ENCODE data around the gene CDH8. TPM values are rescaled to one million over a fixed set of nuclear protein-coding genes. Genes with fewer than 3 reads are reported as not detected.

Gene CDH8
- total and polyA plus RNA-seq, 2 of the 4 experiments (the other 2 are of a cell fraction) = not detected

DNA sequence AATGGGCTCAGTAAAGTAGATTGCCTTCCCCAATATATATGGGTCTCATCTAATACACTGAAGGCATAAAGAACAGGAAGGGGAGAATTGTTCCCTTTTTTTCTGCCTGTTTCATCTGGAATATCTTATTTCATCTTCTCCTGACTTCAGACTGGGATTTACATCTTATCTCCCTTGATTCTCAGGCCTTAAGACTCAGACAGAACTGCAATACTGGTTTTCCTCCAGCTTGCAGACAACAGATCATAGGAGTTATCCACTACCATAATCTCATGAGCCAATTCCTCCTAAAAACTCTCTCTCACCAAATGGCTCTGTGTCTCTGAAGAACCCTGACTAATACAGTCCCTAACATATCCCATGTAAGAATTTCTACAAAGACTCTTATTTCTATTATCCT is 390.7 kb downstream of the CDH8 start:
- no peak overlapping the region for H4K8ac ChIP-seq (ENCODE audit: low read depth in 2 of 2, low read length in 2 of 2)
- H3K9me1 ChIP-seq (ENCODE audit: insufficient read depth, low read length) = no peaks in the 10 kb centered on the region
- no peaks in the 10 kb centered on the region for H3K79me1 ChIP-seq (ENCODE audit: low read depth in 1 of 2, low read length in 2 of 2)
- H3K4me1 ChIP-seq (ENCODE audit: control insufficient read depth, insufficient read depth, low read length) = no peaks in the 10 kb centered on the region
- no peak overlapping the region for H3K9ac ChIP-seq (ENCODE audit: low read depth, low read length)
- in situ Hi-C loops (cut with MboI; ENCODE audit: low sequenced_read_pairs) (no loop called here), intact Hi-C loops (cut with micrococcal nuclease) (no loop called here), dilution Hi-C loops (cut with HindIII; ENCODE audit: low sequenced_read_pairs, unreplicated experiment) (no loop called here)
- no peaks in the 10 kb centered on the region for H3K27me3 ChIP-seq (ENCODE audit: control insufficient read depth, insufficient read depth, low read length)
- H2AK5ac ChIP-seq (ENCODE audit: low read depth, low read length) = no peak overlapping the region
- CTCF ChIA-PET = no interaction called here
- BruUV-seq (replicated peaks) = no TSS peak
- no peak overlapping the region for H2BK15ac ChIP-seq (ENCODE audit: low read depth, low read length)
- H3K23ac ChIP-seq (ENCODE audit: low read depth, low read length) = no peak overlapping the region
- no peaks in the 10 kb centered on the region for H3K9me3 ChIP-seq (ENCODE audit: control insufficient read depth, insufficient read depth, low read length)
- H4K5ac ChIP-seq (ENCODE audit: low read depth, low read length) = no peak overlapping the region
- no peak overlapping the region for H3K27ac ChIP-seq (ENCODE audit: insufficient read depth, low read length)
- no peak for TF ChIP-seq NFE2L2 (IDR thresholded peaks at IDR 0.05; ENCODE audit: low read depth, low read length)
- TF ChIP-seq MXI1 (IDR thresholded peaks at IDR 0.05; ENCODE audit: borderline replicate concordance, low read depth, low read length) = no peak
- TF ChIP-seq MAZ (IDR thresholded peaks at IDR 0.05; ENCODE audit: borderline replicate concordance, low read depth, low read length) = no peak
- no peak for TF ChIP-seq RFX5 (IDR thresholded peaks at IDR 0.05; ENCODE audit: low read depth, low read length)
- no peak for TF ChIP-seq SMC3 (IDR thresholded peaks at IDR 0.05; ENCODE audit: low read depth, low read length)
- TF ChIP-seq RAD21 (IDR thresholded peaks at IDR 0.05; ENCODE audit: low read length) = no peak
- TF ChIP-seq FOS (IDR thresholded peaks at IDR 0.05; ENCODE audit: low read depth, low read length) = no peak
- no peak for TF ChIP-seq MAFK (IDR thresholded peaks at IDR 0.05; ENCODE audit: low read depth, low read length)
- TF ChIP-seq, protein P1, sequence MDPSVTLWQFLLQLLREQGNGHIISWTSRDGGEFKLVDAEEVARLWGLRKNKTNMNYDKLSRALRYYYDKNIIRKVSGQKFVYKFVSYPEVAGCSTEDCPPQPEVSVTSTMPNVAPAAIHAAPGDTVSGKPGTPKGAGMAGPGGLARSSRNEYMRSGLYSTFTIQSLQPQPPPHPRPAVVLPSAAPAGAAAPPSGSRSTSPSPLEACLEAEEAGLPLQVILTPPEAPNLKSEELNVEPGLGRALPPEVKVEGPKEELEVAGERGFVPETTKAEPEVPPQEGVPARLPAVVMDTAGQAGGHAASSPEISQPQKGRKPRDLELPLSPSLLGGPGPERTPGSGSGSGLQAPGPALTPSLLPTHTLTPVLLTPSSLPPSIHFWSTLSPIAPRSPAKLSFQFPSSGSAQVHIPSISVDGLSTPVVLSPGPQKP (IDR thresholded peaks at IDR 0.05; ENCODE audit: borderline replicate concordance, low read depth, low read length) = no peak
- no peak for TF ChIP-seq BHLHE40 (IDR thresholded peaks at IDR 0.05; ENCODE audit: low read depth, low read length)
- TF ChIP-seq CHD1 (IDR thresholded peaks at IDR 0.05; ENCODE audit: low read depth, low read length) = no peak
- TF ChIP-seq, protein P2, sequence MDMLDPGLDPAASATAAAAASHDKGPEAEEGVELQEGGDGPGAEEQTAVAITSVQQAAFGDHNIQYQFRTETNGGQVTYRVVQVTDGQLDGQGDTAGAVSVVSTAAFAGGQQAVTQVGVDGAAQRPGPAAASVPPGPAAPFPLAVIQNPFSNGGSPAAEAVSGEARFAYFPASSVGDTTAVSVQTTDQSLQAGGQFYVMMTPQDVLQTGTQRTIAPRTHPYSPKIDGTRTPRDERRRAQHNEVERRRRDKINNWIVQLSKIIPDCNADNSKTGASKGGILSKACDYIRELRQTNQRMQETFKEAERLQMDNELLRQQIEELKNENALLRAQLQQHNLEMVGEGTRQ (IDR thresholded peaks at IDR 0.05; ENCODE audit: low read depth, low read length) = no peak
- no peak for TF ChIP-seq POLR2A (IDR thresholded peaks at IDR 0.05; ENCODE audit: low read depth, low read length)
- TF ChIP-seq CEBPB (IDR thresholded peaks at IDR 0.05; ENCODE audit: low read depth, low read length) = no peak
- TF ChIP-seq, protein P3, sequence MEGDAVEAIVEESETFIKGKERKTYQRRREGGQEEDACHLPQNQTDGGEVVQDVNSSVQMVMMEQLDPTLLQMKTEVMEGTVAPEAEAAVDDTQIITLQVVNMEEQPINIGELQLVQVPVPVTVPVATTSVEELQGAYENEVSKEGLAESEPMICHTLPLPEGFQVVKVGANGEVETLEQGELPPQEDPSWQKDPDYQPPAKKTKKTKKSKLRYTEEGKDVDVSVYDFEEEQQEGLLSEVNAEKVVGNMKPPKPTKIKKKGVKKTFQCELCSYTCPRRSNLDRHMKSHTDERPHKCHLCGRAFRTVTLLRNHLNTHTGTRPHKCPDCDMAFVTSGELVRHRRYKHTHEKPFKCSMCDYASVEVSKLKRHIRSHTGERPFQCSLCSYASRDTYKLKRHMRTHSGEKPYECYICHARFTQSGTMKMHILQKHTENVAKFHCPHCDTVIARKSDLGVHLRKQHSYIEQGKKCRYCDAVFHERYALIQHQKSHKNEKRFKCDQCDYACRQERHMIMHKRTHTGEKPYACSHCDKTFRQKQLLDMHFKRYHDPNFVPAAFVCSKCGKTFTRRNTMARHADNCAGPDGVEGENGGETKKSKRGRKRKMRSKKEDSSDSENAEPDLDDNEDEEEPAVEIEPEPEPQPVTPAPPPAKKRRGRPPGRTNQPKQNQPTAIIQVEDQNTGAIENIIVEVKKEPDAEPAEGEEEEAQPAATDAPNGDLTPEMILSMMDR (conservative IDR thresholded peaks at IDR 0.05; ENCODE audit: low read depth, low read length) = no peak
- no peak for TF ChIP-seq RCOR1 (IDR thresholded peaks at IDR 0.05; ENCODE audit: insufficient replicate concordance, low read length)
- POLR2A ChIA-PET (ENCODE audit: unreplicated experiment) = no interaction called here
- H3K18ac ChIP-seq (ENCODE audit: low read depth, low read length) = no peak overlapping the region
- H2BK20ac ChIP-seq (ENCODE audit: low read depth, low read length) = no peak overlapping the region
- H3K36me3 ChIP-seq (ENCODE audit: control insufficient read depth, insufficient read depth, low read length) = no peaks in the 10 kb centered on the region
- H2AK9ac ChIP-seq (replicated peaks; ENCODE audit: low read depth, low read length, poor library complexity) = no peak overlapping the region
- no peak overlapping the region for H3K14ac ChIP-seq (replicated peaks; ENCODE audit: low read depth, low read length)
- DNase-seq (no peak), ATAC-seq (ENCODE audit: low read depth) (no peak)
- no peak overlapping the region for H2BK5ac ChIP-seq (ENCODE audit: low read depth, low read length, poor library complexity, severe bottlenecking)
- no peak overlapping the region for H4K91ac ChIP-seq (ENCODE audit: insufficient read depth, low read depth, low read length)
- H4K20me1 ChIP-seq (ENCODE audit: insufficient read depth, low read length) = no peaks in the 10 kb centered on the region
- H2BK120ac ChIP-seq (ENCODE audit: low read depth, low read length) = no peak overlapping the region
- no peak overlapping the region for H3K4me2 ChIP-seq (ENCODE audit: low read depth, low read length)
- no peak overlapping the region for H3K4me3 ChIP-seq (ENCODE audit: insufficient read depth, low read depth, low read length)
- no peak overlapping the region for H3K56ac ChIP-seq (ENCODE audit: extremely low read depth, insufficient read depth, low read length)
- H3K4ac ChIP-seq (ENCODE audit: low read depth, low read length) = no peak overlapping the region
- no peak overlapping the region for H2AFZ ChIP-seq (replicated peaks; ENCODE audit: low read length, poor library complexity)
